Activated naive CD8-positive, alpha-beta T cell treated with anti-CD3 and anti-CD28 coated beads, Interleukin-2, amount 50 U/mL, for 16 hours (primary cell): Measurements from ENCODE around the gene IL22.

Experiments
- DNase-seq: peaks from one replicate; pipeline ENCODE4 v3.0.0-alpha.2; 2020; ENCODE audit warnings: low read depth, low spot score

IL22 gene

GRCh38 chr12:68253504-68253903, at the start of gene IL22:
Gene IL22, minus strand, starts transcription at chr12:68253604. Its CDS starts 156 bp downstream, at chr12:68253448.
- no peak for DNase-seq

- no peak for DNase-seq
Observed at GRCh38 chr12:68297929-68298328, 44.5 kb upstream of the IL22 start.

- no peak for DNase-seq
Observed at GRCh38 chr12:68294251-68294650, 40.8 kb upstream of the IL22 start.

- no peak for DNase-seq
Observed at GRCh38 chr12:68293347-68293746, 39.9 kb upstream of the IL22 start.

- no peak for DNase-seq
Observed at GRCh38 chr12:68292151-68292943, 38.9 kb upstream of the IL22 start.

GRCh38 chr12:68291396-68292036, 38.1 kb upstream of the IL22 start:
- DNase-seq = no peak

- DNase-seq = no peak
Observed at GRCh38 chr12:68290126-68290525, 36.7 kb upstream of the IL22 start.

- DNase-seq = no peak
Observed at GRCh38 chr12:68287106-68287505, 33.7 kb upstream of the IL22 start.

- DNase-seq = no peak
Observed at GRCh38 chr12:68286396-68286795, 33.0 kb upstream of the IL22 start.

GRCh38 chr12:68285541-68285940, 32.1 kb upstream of the IL22 start:
- no peak for DNase-seq

GRCh38 chr12:68281322-68282077, 28.1 kb upstream of the IL22 start:
- no peak for DNase-seq

GRCh38 chr12:68280240-68280639, 26.8 kb upstream of the IL22 start:
- DNase-seq = no peak

GRCh38 chr12:68279227-68280054, 26.0 kb upstream of the IL22 start:
- DNase-seq = no peak

- DNase-seq = no peak
Observed at GRCh38 chr12:68276402-68276930, 23.1 kb upstream of the IL22 start.

- DNase-seq = no peak
Observed at GRCh38 chr12:68272732-68273131, 19.3 kb upstream of the IL22 start.

- no peak for DNase-seq
Observed at GRCh38 chr12:68271346-68271745, 17.9 kb upstream of the IL22 start.

GRCh38 chr12:68270358-68270757, 17.0 kb upstream of the IL22 start:
- DNase-seq = no peak

- no peak for DNase-seq
Observed at GRCh38 chr12:68269779-68270178, 16.4 kb upstream of the IL22 start.

- DNase-seq = no peak
Observed at GRCh38 chr12:68268967-68269366, 15.6 kb upstream of the IL22 start.

- no peak for DNase-seq
Observed at GRCh38 chr12:68267892-68268396, 14.5 kb upstream of the IL22 start.

- DNase-seq = no peak
Observed at GRCh38 chr12:68264857-68265256, 11.5 kb upstream of the IL22 start.
